ENCODE data around the gene POLR2E.
"Not testable (repeated sequence)": the region's sequence is repeated elsewhere in the genome, so short reads cannot be mapped to it uniquely, and the experiment has no call there.

Gene POLR2E

GRCh38 chr19:1121395-1121794, 26.2 kb upstream of the POLR2E start:
- Histone ChIP-seq H3K4me3 (no peak overlapping the region), H3K27ac (no peak overlapping the region)
- TF ChIP-seq CTCF (IDR thresholded peaks at IDR 0.05), result no peak
- DNase-seq (ENCODE audit: low spot score), result no peak

GRCh38 chr19:1119475-1120217, 24.5 kb upstream of the POLR2E start:
- no peak for TF ChIP-seq CTCF (IDR thresholded peaks at IDR 0.05)
- Histone ChIP-seq H3K4me3 (no peak overlapping the region), H3K27ac (no peak overlapping the region)
- DNase-seq (ENCODE audit: low spot score), result no peak

GRCh38 chr19:1118999-1119398, 23.8 kb upstream of the POLR2E start:
- H3K4me3 ChIP-seq, result no peak overlapping the region
- no peak for TF ChIP-seq CTCF (IDR thresholded peaks at IDR 0.05)
- H3K27ac ChIP-seq, result no peak overlapping the region
- no peak for DNase-seq (ENCODE audit: low spot score)

DNA sequence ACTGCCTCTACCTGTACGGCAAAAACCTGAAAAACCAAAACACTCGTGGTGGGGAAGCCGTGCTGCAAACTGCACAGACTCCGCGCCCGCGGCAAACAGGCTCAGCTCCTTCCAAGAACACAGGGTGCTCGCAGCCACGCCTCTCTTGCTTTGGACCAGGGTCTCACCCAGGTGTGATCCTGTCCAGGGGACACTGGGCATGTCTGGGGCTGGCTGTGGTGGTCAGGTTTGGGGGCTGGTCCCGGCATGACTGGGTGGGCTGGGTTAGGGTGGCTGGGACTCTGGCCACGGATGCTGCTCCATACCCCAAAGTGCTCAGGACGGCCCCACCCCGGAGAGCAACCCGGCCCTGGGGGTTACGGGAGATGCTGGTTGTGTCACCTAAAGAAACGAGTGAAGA, 22.5 kb upstream of the POLR2E start:
- H3K4me3 ChIP-seq, result no peak overlapping the region
- DNase-seq (ENCODE audit: low spot score), result no peak
- no peak overlapping the region for H3K27ac ChIP-seq
- no peak for TF ChIP-seq CTCF (IDR thresholded peaks at IDR 0.05)

GRCh38 chr19:1116726-1117581, 21.8 kb upstream of the POLR2E start:
- DNase-seq (ENCODE audit: low spot score), result no peak
- no peak for TF ChIP-seq CTCF (IDR thresholded peaks at IDR 0.05)
- no peak overlapping the region for H3K4me3 ChIP-seq
- H3K27ac ChIP-seq, result no peak overlapping the region

GRCh38 chr19:1115646-1116420, 20.7 kb upstream of the POLR2E start:
- no peak for TF ChIP-seq CTCF (IDR thresholded peaks at IDR 0.05)
- no peak overlapping the region for H3K4me3 ChIP-seq
- no peak for DNase-seq (ENCODE audit: low spot score)
- no peak overlapping the region for H3K27ac ChIP-seq

DNA sequence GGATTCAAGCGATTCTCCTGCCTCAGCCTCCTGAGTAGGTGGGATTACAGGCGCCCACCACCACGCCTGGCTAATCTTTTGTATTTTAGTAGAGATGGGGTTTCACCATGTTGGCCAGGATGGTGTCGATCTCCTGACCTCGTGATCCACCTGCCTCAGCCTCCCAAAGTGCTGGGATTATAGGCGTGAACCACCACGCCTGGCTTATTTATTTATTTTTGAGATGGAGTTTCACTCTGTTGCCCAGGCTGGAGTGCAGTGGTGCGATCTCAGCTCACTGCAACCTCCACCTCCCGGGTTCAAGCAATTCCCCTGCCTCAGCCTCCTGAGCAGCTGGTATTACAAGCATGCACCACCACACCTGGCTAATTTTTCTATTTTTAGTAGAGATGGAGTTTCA, 19.6 kb upstream of the POLR2E start:
- not testable (repeated sequence) for H3K4me3 ChIP-seq; H3K27ac ChIP-seq; DNase-seq (ENCODE audit: low spot score)

Measured in coronary artery (tissue), 2 donors.